Fibroblast of skin of right quadriceps (primary cell): Measurements from ENCODE around the gene RBFOX1.

Experiments used
- DNase-seq: peaks from one replicate; pipeline ENCODE4 v3.0.0-alpha.2; 2013

RBFOX1 gene

DNA sequence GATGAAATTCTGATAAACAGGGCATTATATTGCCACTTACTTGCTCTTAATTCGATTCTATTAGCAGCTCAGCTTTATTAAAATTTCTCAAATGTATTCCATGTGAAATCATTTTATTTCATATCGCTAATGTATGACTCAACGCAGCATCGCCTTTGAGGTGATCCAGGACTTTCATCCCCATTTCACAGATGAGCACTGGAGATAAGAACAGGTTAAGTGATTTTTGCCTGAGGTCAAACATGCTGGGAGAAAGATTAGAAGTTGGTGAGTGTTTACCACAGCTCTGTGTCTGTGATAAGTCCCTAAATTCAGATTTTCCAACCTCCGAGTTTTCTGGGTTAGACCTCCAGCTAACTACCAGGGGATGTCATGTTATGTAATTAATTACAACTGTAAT, 43.6 kb downstream of the RBFOX1 start:
- no peak for DNase-seq

DNA sequence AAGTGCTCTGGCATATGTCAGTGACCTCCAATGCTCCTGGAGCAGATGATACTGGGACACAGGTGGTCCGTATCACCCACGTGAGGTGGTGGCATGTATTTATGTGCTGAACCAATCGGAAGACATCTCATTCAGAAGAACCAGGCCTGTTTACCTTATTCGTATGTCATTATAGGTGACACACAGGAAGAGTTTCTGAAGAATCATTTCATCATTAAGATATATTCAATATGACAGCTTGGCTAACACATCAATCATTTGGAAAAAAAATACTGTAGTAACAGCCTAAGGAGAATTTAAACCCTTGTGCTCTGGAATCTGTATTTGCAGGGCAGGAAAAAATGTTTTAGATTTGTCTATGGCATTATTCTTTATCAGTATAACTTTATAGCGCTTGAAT, 44.6 kb downstream of the RBFOX1 start:
- no peak for DNase-seq

DNA sequence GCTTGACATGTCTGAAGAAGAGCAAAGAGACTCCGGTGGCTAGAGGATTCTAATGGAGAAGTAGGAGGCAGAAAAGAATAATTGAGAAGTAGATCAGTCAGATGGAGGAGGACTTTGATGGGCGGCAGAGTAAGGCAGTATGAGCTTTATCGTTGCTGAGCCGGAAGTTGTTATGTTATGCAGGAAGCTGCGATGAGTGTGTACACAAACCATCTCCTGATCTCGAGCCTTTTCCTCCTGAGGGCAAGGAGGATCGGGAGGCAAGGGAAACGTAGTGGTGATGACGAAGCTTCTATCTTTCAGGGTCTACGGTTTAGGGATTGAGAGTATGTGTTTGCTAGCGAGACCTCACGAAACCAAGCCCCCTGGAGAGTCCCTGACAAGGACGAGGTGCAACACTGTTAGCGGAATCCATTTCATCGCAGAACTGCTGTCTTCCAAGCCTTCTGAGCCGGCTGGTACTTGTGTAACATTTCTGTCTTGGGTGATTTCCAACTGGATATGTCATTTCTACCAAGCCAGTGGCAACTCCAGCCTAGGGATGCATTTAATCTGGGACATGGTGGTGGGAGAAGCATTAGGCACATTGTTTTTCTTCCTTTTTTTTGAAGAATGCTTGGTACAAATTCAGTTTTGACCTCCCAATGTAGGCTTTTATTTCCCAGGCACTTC, 45.5 kb downstream of the RBFOX1 start:
- no peak for DNase-seq

DNA sequence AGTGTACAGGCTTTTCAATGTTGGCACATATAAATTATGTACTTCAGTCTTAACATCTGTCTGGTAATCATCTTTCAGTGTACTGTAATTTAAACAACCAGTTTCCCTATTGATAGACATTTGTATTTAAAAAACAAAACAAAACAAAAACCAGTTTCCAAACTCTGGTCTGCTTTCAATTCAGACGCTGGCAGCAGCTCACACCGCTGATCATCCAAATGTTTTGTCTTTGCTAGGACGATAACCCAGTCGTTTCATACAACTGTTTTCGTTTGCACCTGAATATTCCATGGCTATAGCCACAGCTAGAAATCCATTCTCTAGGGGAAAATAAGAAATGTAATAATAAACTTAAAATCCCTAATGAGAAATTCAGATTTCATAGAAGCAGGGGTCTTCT, 47.8 kb downstream of the RBFOX1 start:
- DNase-seq: no peak

DNA sequence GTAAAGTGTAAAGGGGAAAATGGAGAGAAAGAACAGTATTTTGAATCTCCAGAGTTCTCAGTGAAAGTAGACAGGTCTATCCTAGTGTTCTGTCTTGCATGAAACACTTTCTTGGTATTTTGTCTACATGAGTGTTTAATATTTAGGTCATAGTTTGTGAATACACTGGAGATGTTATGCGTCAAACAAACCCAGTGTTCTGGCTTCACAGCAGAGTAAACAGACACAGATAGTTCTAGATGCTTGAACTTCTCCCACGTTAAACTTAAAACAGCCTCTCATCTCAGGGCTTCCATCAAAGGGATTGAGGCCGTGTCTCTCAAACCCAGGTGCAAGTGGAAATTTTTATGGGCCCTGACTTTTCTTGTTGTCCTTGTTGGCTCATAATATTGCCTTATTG, 48.3 kb downstream of the RBFOX1 start:
- no peak for DNase-seq

DNA sequence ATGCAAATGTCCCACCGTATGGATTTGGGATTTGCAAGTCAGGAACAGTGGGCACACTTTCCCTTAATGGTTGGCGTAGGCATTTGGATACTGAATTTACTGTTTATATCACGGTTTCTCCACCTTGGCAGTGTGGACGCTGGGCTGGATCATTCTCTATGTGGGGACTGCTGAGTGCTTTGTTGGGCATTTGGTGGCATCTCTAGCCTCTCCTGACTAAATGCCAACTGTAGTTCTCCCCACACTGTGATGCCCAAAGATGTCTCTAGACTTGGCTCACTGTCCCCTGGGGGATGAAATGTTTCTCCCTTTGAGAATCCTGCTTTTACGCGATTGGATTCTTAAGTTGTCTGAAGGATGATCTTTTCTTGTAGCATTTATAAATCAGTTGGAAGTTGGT, 49.0 kb downstream of the RBFOX1 start:
- no peak for DNase-seq

DNA sequence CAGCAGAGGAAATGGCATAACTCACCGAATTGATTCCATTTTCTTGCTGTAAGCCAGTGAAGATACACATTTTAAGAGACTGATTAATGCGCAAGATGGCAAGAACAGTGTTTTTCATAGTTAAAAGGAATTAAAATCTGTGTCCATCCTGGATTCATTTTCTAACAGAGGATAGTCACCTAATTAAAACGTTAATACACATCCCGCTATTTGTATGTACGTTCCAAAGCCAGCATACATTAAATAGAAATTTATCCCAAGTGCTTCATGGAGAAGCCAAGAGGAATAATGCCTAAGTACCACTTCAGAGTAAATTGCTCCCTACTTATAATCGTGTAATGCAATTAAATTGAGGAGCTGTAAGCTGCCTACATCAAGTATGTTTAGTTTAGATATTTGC, 49.9 kb downstream of the RBFOX1 start:
- no peak for DNase-seq

DNA sequence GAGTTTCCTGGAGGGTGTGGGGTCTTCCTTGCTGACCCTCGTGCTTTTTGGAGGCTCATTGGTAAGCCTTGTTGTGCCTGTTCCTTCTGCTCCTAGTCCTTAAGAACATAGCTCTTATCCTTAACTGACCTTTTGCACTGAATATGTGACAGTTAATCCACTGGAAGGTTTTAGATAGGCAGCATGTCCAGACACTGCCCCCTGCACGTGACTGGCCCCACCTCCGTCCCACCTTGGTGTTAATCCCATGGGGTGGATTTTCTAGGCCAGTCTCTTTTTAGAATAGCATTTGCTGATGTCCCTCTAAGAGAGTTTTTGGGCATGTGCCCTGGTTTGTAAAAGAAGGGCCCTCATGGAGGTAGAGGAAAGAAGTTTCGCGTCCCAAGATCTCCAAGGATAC, 58.3 kb downstream of the RBFOX1 start:
- DNase-seq: no peak

DNA sequence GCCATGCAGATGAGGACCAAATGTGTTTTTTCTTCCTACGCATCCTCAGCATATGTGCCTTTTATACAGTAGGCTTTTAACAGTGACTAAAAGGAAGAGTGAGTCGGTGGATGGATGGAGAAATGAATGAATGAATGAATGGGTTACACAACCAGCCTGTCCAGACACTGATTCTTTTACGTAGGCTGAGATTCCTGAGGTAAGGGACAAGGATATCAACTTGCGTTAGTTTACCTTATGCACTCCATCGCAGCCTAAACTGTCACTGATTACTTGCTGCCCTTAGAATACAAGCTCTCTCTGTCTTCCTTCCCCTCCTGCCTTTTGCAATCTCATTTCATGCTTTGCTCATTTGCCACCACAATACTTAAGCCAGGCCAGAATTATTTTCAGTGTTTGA, 59.0 kb downstream of the RBFOX1 start:
- no peak for DNase-seq

DNA sequence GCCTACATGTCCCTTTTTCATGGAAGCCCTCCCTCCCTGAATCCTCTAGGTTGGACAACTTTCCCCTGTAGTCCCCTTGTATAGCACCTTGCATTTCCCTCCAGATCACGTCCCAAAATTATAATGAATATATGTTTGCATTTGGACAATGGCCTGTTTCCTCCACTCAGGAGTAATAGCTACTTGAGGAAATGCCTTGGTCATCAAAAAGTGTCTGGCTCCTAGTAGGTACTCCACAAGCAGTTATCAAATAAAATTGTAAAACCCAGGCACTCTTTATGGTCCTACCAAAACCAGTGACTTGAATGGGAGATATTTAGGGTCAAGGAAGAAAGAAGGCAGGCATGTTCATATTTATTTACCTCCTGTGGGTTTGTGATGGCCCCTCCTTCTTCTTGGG, 59.6 kb downstream of the RBFOX1 start:
- no peak for DNase-seq

DNA sequence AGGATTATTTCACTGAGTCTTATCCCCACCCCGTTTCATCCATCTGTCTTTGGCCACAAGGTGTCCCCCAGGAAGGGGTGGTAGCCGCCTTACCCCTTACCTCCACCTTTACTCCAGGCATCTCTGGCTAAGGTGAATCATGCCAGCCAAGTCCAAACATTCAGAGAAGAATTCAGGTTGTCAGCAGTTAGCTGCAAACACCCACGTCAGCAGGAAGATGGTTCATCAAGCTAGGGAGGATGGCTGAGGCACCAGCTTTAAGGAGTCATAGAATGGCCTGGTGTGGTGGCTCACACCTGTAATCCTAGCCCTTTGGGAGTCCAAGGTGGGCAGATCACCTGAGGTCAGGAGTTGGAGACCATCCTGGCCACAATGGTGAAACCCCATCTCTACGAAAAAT, 61.0 kb downstream of the RBFOX1 start:
- DNase-seq: no peak

DNA sequence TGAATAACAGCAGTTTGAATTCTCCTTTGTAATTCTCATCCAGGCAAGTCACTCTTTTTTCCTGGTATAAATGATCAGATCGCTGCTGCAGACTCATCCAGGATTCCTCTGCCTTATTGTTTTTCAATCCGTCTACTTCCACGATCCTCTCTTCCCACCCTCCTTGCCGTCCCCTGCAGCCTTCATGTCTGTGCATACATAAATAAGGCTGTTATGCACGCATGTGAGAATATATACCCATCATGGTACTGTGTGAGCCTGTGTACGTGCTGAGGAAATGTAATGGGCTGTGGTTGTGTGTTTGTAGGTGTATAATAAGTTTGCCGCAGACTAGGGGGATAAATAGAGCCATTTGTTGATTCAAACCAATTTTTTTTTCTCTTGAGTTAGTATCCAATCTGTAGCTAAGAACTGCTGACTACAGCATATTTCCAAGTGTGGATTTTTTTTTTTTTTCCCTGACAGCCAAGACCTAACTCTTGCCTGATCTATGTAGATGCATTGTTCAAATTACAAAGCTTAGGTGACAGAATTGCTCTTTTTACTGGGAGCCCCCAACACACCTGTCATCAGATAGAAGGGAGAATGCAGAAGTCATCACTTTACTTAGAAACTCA, 62.2 kb downstream of the RBFOX1 start:
- no peak for DNase-seq

DNA sequence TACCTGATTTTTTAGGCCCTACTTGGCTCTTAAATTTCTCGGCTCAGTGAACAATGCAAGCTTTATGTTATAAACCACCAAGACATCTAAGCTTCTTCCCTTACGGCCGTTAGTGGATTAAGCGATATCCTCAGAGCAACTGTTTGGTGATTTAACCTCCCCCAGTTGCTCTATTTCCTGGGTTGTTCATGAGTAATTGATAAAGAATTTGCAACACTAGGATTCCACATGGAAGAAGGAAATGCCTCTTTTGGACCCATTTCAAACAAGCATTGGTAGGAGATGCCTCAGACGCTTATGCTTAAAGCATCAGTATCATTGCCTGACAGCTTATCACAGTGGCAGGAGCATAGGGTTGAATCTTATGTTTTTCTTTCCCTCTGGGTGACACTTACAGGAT, 65.3 kb downstream of the RBFOX1 start:
- peak; percentile 95 for DNase-seq

DNA sequence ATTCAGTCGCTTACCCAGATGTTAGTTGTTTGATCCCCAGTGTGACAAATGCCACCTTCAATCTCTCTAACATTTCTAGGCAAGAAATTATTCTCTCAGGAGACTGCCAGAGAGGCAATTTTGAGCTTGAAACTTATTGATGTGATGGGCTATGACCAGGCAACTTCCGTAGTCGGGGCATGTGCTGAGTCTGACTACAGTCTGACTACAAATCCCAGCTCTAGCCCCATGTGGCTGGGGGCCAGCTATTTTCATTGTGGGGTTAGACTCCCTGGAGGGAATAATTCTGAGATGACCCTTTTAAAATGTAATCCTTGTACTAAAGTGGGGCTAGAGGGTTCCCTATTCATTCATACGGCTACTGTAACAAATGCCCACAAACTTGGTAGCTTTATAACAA, 65.9 kb downstream of the RBFOX1 start:
- DNase-seq: peak; percentile 4

DNA sequence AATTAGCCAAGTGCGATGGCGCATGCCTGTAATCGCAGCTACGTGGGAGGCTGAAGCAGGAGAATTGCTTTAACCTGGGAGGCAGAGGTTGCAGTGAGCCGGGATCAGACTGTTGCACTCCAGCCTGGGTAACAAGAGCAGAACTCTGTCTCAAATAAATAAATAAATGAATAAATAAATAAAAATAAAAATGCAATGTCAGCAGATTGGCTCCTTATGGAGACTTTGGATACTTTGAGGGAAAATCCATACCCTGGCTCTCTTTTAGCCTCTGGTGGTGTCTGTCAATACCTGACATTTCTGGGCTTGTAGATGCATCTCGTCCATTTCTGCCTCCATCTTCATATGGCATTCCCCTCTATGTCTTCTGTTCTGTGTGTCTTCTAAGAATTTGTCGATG, 66.7 kb downstream of the RBFOX1 start:
- DNase-seq: no peak

DNA sequence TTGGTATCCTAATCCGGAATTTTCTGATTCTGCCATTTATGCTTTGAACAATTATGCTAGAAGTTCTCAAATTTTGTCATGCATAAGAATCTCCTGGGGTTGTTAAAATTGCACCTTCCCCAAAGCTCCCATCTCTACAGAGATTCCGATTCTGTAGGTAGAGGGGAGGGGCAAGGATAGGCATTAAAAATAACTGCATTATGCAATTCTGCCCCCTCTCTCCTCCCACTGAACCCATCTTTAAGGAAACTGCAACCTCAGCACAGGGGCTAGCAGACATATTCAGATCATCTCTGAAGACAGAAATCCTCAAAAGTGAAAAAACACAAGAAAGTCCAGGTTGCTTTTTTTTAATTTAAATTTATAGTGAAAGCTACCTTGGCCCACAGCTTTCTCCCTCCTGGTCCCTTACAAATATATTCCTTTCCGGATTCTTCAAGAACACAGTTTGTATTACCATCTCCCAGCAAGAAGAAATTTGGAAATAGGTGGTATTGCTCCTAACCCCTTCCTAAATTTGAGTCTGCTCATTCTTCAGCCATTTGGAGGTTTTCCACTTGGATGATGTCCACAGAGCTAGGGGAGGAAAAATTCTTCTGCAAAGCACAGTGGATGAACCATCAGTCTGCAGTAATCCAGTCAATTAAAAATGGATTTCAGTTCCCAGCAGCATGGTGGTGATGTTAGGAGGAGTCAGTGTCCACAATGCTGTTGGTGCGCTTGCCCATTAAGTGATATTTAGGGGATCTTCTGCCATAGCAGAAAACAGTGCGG, 67.7 kb downstream of the RBFOX1 start:
- DNase-seq: no peak

DNA sequence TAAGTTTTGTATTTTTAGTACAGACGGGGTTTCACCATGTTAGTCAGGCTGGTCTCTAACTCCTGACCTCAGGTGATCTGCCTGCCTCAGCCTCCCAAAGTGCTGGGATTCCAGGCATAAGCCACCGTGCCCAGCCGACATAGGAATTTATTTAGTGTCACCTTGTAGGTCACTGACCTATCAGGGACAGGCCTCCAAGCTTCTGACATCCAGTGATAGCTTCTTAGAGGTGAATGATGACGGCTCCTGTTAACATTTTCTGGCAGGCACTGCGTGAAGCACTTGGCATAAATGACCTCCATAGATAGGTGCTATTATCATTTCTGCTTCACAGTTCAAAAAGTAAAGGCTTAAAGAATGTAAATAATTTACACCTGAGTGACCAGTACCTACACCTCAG, 71.6 kb downstream of the RBFOX1 start:
- no peak for DNase-seq

DNA sequence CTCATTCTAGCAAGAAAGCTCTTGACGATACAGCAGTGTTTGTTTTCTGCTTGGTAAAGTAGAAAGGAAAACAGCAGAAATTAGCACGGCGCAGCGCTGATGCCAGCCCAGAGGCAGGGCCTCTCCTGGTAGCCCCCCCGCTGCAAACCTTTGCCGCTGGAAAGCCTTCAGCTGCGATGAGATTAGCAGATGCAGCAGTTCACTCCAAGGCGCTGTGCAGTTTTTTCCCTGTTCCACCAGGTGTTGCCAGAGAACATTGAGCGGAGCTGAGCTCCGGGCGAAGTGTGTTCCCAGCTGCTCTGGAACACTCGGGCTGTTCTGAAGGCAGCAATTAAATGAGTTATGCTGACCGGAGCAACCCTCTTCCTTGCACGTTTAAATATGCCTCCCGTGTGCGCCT, 72.5 kb downstream of the RBFOX1 start:
- peak; percentile 32 for DNase-seq

DNA sequence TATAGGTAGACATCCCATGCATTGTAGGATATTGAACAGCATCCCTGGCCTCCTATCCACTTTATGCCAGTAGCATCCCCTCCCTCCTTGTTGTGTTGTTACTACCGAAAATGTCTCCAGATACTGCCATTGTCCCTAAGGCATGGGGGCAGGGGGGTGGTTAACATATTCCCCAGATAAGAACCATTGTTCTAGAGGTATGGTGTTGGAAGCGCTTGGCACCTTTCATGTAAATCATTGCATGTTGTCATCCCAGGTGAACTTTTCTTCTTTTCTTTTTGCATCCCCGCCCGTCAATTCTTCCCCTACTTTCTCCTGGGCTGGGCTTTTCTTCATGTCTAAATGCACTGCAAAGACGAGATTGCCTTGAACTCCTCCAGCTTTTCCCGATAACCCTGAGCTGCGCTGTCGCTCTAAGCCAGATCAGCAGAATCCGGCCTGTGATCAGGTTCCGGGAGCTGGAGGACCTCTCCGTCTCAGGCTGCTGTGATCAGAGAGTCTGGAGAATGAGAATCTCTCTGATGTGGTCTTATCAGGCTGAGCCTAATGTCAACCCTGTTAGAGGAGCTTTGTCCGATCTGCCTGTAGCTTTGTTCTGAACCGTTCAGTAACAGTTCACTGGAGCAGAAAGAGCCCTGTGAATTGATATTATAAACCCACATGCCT, 76.2 kb downstream of the RBFOX1 start:
- no peak for DNase-seq

DNA sequence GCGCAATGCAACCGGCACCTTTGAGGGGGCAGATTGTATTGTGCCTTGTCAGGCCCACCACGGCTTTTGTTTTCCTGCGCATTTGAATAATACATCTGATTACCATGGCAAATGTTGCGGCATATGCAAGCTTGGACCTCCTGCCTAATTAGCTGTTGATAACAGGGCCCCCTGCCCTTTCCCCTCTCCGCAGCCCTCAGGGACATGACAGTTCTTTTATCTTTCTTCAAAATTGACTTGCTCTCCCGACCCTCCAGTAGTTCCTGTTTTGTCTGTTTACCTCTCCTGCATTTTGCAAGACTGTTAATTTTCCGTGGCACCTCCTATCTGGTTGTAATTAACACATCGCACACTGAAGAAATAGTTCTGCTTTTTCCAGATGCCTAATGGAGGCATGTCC, 86.8 kb downstream of the RBFOX1 start:
- no peak for DNase-seq

DNA sequence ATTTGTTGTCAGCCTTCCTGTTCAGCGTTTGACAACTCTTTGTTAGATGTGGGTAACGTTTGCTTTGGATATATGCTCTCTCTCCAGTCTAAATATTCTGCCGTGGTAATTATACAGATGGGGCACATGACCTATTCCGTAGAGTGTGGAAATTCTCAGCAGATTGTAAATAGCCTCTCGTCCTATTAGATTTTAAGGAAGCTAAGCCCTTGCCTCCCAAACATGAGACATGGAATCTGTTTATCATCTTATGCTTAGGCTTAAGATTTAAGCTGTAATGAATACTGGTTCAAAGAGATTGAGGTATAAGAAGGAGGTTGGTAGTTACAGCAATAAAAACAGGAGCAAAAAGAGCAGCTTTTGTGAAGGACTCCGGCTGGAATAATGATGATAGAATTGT, 87.4 kb downstream of the RBFOX1 start:
- DNase-seq: no peak

DNA sequence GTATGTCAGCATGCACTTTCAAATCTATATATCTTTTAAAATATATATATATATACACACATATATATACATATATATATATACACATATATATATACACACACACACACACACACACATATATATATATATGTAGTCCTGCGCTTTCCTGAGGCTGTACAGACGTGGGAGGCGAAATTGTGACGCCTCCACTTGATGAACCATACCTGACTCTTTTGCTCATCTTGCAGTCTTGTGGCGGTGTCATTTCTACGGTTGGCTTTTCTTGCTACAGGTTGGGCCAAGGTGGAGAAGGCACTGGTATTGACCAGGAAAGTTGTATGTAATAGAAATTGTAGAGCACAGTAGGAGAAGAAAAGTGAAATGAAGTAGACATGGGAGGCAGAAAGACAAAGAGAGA, 88.2 kb downstream of the RBFOX1 start:
- DNase-seq: no peak

DNA sequence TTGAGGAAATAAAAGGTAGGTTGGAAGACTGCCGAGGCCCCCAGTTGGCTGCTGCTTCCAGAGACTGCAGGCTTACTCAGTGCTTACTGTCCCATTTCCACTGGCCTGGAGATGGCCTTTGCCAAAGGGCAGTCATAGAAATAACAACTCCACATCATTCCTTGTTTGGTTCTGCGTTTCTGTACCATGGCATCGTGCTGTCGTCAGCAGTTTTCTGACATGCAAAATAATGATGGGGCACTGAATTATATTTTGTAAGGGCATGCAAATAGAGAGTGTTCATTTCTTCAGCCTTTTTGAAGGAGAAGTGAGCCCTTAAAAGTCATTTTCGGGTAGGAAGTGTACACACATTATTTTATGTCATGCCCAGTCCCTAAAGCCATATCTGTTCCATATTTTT, 88.9 kb downstream of the RBFOX1 start:
- no peak for DNase-seq
